GM23338 (cell line): ENCODE data around the gene ARHGAP9. TPM values are rescaled to one million over a fixed set of nuclear protein-coding genes. Genes with fewer than 3 reads are reported as not detected.
A peak's percentile ranks its signal among the peaks of the same experiment; 100 is the strongest.
"Not testable (repeated sequence)": the region's sequence is repeated elsewhere in the genome, so short reads cannot be mapped to it uniquely, and the experiment has no call there.

Experiments
- ATAC-seq: fragments of 200-7000 bp; cut with Tn5 transposase; 3 replicates; pipeline ENCODE4 v1.9.1; 2020
- DNase-seq: peaks from one replicate; pipeline ENCODE4 v3.0.0-alpha.2; 2015; ENCODE audit warnings: low spot score
- H2AFZ ChIP-seq: fragments of 200-600 bp; sonication (generic); 2 replicates; pipeline ENCODE4 v1.8.0; 2016; ENCODE audit warnings: antibody characterized with exemption, mild to moderate bottlenecking, moderate library complexity
- H3F3A ChIP-seq: fragments of 200-600 bp; sonication (generic); replicated peaks from 2 replicates; pipeline ENCODE4 v1.8.0; 2017; ENCODE audit warnings: antibody characterized with exemption, mixed run types, low read depth
- H3K27ac ChIP-seq: fragments of 200-600 bp; sonication (generic); 2 replicates; pipeline ENCODE4 v1.6.1; 2016; ENCODE audit warnings: low read depth
- H3K27me3 ChIP-seq: fragments of 200-600 bp; sonication (generic); 2 replicates; pipeline ENCODE4 v1.8.0; 2016; ENCODE audit warnings: mild to moderate bottlenecking, mixed run types, moderate library complexity; ENCODE audit not compliant: insufficient read depth
- H3K36me3 ChIP-seq: fragments of 200-600 bp; sonication (generic); 2 replicates; pipeline ENCODE4 v1.8.0; 2016; ENCODE audit warnings: mild to moderate bottlenecking; ENCODE audit not compliant: insufficient read depth
- H3K4me1 ChIP-seq: fragments of 200-600 bp; sonication (generic); 2 replicates; pipeline ENCODE4 v1.8.0; 2016; ENCODE audit warnings: mild to moderate bottlenecking, moderate library complexity; ENCODE audit not compliant: insufficient read depth
- H3K4me2 ChIP-seq: fragments of 200-600 bp; sonication (generic); 2 replicates; pipeline ENCODE4 v1.7.1; 2017; ENCODE audit warnings: mixed run types
- H3K4me3 ChIP-seq: fragments of 200-600 bp; sonication (generic); 2 replicates; pipeline ENCODE4 v1.6.1; 2016; ENCODE audit warnings: mixed run types
- H3K79me2 ChIP-seq: fragments of 200-600 bp; sonication (generic); replicated peaks from 2 replicates; pipeline ENCODE4 v1.8.0; 2017; ENCODE audit warnings: mild to moderate bottlenecking; ENCODE audit not compliant: insufficient read depth
- H3K9me2 ChIP-seq: fragments of 200-600 bp; sonication (generic); 2 replicates; pipeline ENCODE4 v1.8.0; 2017; ENCODE audit not compliant: insufficient read depth
- H4K20me1 ChIP-seq: fragments of 200-600 bp; sonication (generic); replicated peaks from 2 replicates; pipeline ENCODE4 v1.8.0; 2017; ENCODE audit warnings: mild to moderate bottlenecking; ENCODE audit not compliant: insufficient read depth
- H3K27ac Mint-ChIP-seq: 2 replicates; pipeline ENCODE4 v1.8.0; 2020; ENCODE audit warnings: inconsistent platforms, mild to moderate bottlenecking, moderate library complexity, mixed read lengths
- H3K27me3 Mint-ChIP-seq: 3 replicates; pipeline ENCODE4 v1.8.0; 2022; ENCODE audit warnings: low read depth, mild to moderate bottlenecking, moderate library complexity, mixed read lengths, inconsistent platforms; ENCODE audit not compliant: insufficient read depth, poor library complexity
- H3K36me3 Mint-ChIP-seq: 3 replicates; pipeline ENCODE4 v1.8.0; 2021; ENCODE audit warnings: low read depth, mild to moderate bottlenecking, inconsistent platforms, moderate library complexity, mixed read lengths
- H3K4me1 Mint-ChIP-seq: 3 replicates; pipeline ENCODE4 v1.8.0; 2020; ENCODE audit warnings: mild to moderate bottlenecking, inconsistent platforms, mixed read lengths
- H3K4me3 Mint-ChIP-seq: 3 replicates; pipeline ENCODE4 v1.8.0; 2021; ENCODE audit warnings: moderate library complexity, mild to moderate bottlenecking, inconsistent platforms, mixed read lengths
- H3K9me3 Mint-ChIP-seq: 3 replicates; pipeline ENCODE4 v1.8.0; 2020; ENCODE audit warnings: moderate library complexity, mild to moderate bottlenecking, inconsistent platforms, mixed read lengths
- EZH2 ChIP-seq: fragments of 200-600 bp; sonication (generic); IDR thresholded peaks from one replicate; pipeline ENCODE4 v1.8.0; 2017; ENCODE audit warnings: antibody characterized with exemption, mild to moderate bottlenecking, low read depth; ENCODE audit not compliant: unreplicated experiment
- EZH2phosphoT487 ChIP-seq: fragments of 200-600 bp; sonication (generic); IDR thresholded peaks from one replicate; pipeline ENCODE4 v1.8.1; 2018; ENCODE audit warnings: antibody characterized with exemption; ENCODE audit not compliant: unreplicated experiment
- JUNB ChIP-seq: IDR thresholded peaks from one replicate; pipeline ENCODE4 v1.6.1; 2016; ENCODE audit warnings: antibody characterized with exemption; ENCODE audit not compliant: unreplicated experiment
- polyA plus RNA-seq: library from polyadenylated mRNA; unstranded; fragments of >200 nt; fragmentation: Nextera tagmentation; extraction: Ambion mirVana; gene quantifications from 2 replicates; pipeline ENCODE4 v1.2.1, GENCODE V29; 2016
- total RNA-seq: library from RNA; depleted of rRNA; stranded (reverse); fragments of >200 nt; shearing (Covaris generic); gene quantifications from 2 replicates; pipeline ENCODE4 v1.2.3, GENCODE V29; 2014
- TF ChIP-seq, protein P1 (sequence below): IDR thresholded peaks from 2 replicates; pipeline ENCODE4 v1.6.1; 2016; ENCODE audit warnings: antibody characterized with exemption
- TF ChIP-seq, protein P2 (sequence below), 2 experiments: fragments of 200-600 bp in 1 of 2; sonication (generic) in 1 of 2; conservative IDR thresholded peaks; 2 replicates each; pipeline versions ENCODE4 v1.5.1 to v1.6.1; 2016 to 2017; ENCODE audit warnings: antibody characterized with exemption in 2 of 2, low read depth in 2 of 2, mild to moderate bottlenecking in 2 of 2, moderate library complexity in 1 of 2

ARHGAP9 gene
- total and polyA plus RNA-seq, 2 experiments from 2014 or later: 4.5 to 7.1 TPM

DNA sequence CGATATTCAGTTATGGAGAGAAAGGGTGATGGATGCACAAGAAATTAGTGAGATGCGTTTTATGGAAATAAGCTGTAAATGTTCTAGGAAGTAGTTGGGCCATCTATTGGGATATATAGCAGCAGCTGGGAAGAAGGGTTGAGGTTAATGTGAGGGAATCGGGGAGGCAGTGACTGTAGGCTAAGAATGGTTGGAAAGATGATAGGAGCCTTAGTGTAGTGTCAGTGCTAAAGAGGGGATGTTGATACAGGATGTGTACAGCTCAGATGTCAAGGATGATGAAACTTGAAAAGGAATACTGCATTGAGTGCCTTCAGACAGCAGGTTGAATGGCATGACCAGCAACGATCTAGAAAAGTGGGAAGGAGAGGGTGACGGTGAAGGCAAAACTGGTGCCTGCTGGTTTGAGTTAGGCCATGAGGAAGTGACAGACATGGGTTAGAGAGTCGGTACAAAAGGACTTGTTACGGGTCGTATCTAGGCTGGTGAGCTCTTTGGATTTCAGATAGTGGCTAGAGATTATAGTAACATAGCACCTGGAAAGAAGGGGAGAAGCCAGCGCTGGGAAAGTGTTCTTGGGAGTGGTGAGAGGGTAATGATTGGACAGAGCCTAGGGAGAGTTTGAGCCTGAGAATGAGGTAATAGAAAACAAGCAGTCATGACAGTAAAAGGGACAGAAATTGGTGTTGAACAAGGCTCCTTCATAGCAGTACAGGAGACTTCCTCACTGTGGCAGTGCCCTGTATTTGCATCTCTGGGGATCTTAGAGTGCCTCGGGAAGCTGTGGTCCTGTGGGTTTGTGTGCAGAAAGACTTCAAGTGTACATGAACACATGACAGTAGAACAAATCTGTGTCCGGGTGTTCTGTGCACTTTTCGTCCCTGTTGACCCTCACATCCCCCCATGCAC lies 17.8 kb upstream of the ARHGAP9 start (continued):
- TF ChIP-seq, protein P1, sequence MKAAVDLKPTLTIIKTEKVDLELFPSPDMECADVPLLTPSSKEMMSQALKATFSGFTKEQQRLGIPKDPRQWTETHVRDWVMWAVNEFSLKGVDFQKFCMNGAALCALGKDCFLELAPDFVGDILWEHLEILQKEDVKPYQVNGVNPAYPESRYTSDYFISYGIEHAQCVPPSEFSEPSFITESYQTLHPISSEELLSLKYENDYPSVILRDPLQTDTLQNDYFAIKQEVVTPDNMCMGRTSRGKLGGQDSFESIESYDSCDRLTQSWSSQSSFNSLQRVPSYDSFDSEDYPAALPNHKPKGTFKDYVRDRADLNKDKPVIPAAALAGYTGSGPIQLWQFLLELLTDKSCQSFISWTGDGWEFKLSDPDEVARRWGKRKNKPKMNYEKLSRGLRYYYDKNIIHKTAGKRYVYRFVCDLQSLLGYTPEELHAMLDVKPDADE: no peak
- no peak for TF ChIP-seq EZH2phosphoT487
- TF ChIP-seq, protein P2, sequence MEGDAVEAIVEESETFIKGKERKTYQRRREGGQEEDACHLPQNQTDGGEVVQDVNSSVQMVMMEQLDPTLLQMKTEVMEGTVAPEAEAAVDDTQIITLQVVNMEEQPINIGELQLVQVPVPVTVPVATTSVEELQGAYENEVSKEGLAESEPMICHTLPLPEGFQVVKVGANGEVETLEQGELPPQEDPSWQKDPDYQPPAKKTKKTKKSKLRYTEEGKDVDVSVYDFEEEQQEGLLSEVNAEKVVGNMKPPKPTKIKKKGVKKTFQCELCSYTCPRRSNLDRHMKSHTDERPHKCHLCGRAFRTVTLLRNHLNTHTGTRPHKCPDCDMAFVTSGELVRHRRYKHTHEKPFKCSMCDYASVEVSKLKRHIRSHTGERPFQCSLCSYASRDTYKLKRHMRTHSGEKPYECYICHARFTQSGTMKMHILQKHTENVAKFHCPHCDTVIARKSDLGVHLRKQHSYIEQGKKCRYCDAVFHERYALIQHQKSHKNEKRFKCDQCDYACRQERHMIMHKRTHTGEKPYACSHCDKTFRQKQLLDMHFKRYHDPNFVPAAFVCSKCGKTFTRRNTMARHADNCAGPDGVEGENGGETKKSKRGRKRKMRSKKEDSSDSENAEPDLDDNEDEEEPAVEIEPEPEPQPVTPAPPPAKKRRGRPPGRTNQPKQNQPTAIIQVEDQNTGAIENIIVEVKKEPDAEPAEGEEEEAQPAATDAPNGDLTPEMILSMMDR (conservative IDR thresholded peaks at IDR 0.05; ENCODE audit: low read depth in 2 of 2): no peak

DNA sequence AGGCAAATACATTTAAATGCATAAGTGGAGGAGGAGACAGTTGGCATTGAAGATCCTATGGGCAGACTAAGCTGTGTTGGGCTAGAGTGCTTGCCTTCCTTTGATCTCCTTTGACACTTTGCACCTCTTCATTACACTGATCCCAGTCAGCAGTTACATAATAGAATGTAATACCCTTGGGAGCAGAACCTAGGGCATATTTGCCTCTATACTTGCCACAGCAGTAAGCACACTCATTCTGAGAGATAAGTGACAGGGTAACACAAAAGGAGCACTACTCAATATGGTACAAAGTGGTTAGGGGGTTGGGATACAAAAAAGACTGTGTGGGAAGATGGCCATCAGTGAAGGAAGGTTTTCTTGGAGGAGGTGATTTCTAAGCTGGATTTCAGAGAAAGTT lies 17.2 kb upstream of the ARHGAP9 start:
- no peak for TF ChIP-seq JUNB
- TF ChIP-seq, protein P2 (conservative IDR thresholded peaks at IDR 0.05; ENCODE audit: low read depth in 2 of 2): no peak
- TF ChIP-seq EZH2: no peak
- TF ChIP-seq, protein P1: no peak
- TF ChIP-seq EZH2phosphoT487: no peak
- Mint-ChIP-seq H3K27ac (no peak overlapping the region; the same call in 1 of the 2 replicates), H3K4me1 (peaks cover 2% of the 10 kb centered on the region; the same call in 2 of the 3 replicates), H3K27me3 (peaks cover 13% of the 10 kb centered on the region), H3K9me3 (no peaks in the 10 kb centered on the region), H3K4me3 (no peak overlapping the region; the same call in 2 of the 3 replicates), H3K36me3 (peaks cover 92% of the 10 kb centered on the region)
- no peaks in the 10 kb centered on the region for H3K9me2 ChIP-seq
- peaks cover 37% of the 10 kb centered on the region for H3F3A ChIP-seq
- DNase-seq (no peak), ATAC-seq (no peak)
- H3K79me2 ChIP-seq: peaks cover 23% of the 10 kb centered on the region
- H3K4me3 ChIP-seq: no peak overlapping the region
- no peak overlapping the region for H2AFZ ChIP-seq
- no peaks in the 10 kb centered on the region for H3K27me3 ChIP-seq
- peaks cover 75% of the 10 kb centered on the region for H3K36me3 ChIP-seq
- no peaks in the 10 kb centered on the region for H3K4me1 ChIP-seq
- H3K4me2 ChIP-seq: no peak overlapping the region
- H4K20me1 ChIP-seq: peaks cover 35% of the 10 kb centered on the region
- 0 out of 2 replicates have a peak overlapping the region, but pooled peaks have one; percentile 63 for H3K27ac ChIP-seq

DNA sequence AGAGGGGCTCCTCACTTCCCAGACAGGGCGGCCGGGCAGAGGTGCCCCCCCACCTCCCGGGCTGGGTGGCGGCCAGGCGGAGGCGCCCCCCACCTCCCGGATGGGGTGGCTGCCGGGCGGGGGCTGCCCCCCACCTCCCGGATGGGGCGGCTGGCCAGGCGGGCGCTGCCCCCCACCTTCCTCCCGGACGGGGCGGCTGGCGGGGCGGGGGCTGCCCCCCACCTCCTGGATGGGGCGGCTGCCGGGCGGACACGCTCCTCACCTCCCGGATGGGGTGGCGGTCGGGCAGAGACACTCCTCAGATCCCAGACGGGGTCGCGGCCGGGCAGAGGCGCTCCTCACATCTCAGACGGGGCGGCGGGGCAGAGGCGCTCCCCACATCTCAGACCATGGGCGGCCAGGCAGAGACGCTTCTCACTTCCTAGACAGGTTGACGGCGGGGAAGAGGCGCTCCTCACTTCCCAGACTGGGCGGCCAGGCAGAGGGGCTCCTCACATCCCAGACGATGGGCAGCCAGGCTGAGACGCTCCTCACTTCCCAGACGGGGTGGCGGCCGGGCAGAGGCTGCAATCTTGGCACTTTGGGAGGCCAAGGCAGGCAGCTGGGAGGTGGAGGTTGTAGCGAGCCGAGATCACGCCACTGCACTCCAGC lies 15.5 kb upstream of the ARHGAP9 start:
- ATAC-seq, H3K4me2 ChIP-seq, H3K4me3 ChIP-seq, H3K27me3 ChIP-seq, H3K4me1 Mint-ChIP-seq, H3K9me2 ChIP-seq, H3K9me3 Mint-ChIP-seq, DNase-seq, H3K4me3 Mint-ChIP-seq, H2AFZ ChIP-seq, H3K4me1 ChIP-seq, H3K27ac Mint-ChIP-seq, H3K27ac ChIP-seq: not testable (repeated sequence)
- Mint-ChIP-seq H3K36me3 (peaks cover 92% of the 10 kb centered on the region), H3K27me3 (peaks cover 13% of the 10 kb centered on the region)
- Histone ChIP-seq H4K20me1 (peaks cover 41% of the 10 kb centered on the region), H3K36me3 (peaks cover 75% of the 10 kb centered on the region), H3F3A (peaks cover 42% of the 10 kb centered on the region), H3K79me2 (peaks cover 30% of the 10 kb centered on the region)
